LNCaP clone FGC (cell line): ENCODE data around the gene ZSCAN21.

ENCODE experiments used
- DNase-seq: peaks from one replicate; pipeline ENCODE4 v3.0.0-alpha.2; 2011; ENCODE audit warnings: low read depth
- H3K4me3 ChIP-seq: 2 replicates; pipeline ENCODE4 v1.5.1; 2011; ENCODE audit warnings: mild to moderate bottlenecking, low read depth, low read length, control low read depth
- CTCF ChIP-seq: IDR thresholded peaks from 2 replicates; pipeline ENCODE4 v1.5.1; 2012; ENCODE audit warnings: mild to moderate bottlenecking; ENCODE audit not compliant: control insufficient read depth, insufficient read depth; ENCODE audit errors: extremely low read depth

Gene ZSCAN21

GRCh38 chr7:100017875-100018274, 31.7 kb upstream of the ZSCAN21 start:
- no peak for TF ChIP-seq CTCF
- DNase-seq = no peak
- H3K4me3 ChIP-seq = peak overlapping the region; percentile 92

- TF ChIP-seq CTCF = no peak
- H3K4me3 ChIP-seq = no peak overlapping the region
- DNase-seq = no peak
These were observed 29.7 kb upstream of the ZSCAN21 start for GRCh38 chr7:100019908-100020307.

GRCh38 chr7:100021297-100021696, 28.3 kb upstream of the ZSCAN21 start:
- no peak overlapping the region for H3K4me3 ChIP-seq
- TF ChIP-seq CTCF = no peak
- no peak for DNase-seq

GRCh38 chr7:100022621-100023020, 27.0 kb upstream of the ZSCAN21 start:
- DNase-seq = peak; percentile 83
- H3K4me3 ChIP-seq = 0 out of 2 replicates have a peak overlapping the region, but pooled peaks have one; percentile 5
- TF ChIP-seq CTCF = no peak

- no peak for DNase-seq
- no peak overlapping the region for H3K4me3 ChIP-seq
These were observed 26.0 kb upstream of the ZSCAN21 start for GRCh38 chr7:100023526-100023925.

GRCh38 chr7:100024020-100024619, 25.5 kb upstream of the ZSCAN21 start:
- no peak for TF ChIP-seq CTCF
- H3K4me3 ChIP-seq = no peak overlapping the region
- DNase-seq = no peak

More at GRCh38 chr7:100023526-100023925, 26.0 kb upstream of the ZSCAN21 start:
- TF ChIP-seq CTCF = no peak

- TF ChIP-seq CTCF = no peak
- no peak for DNase-seq
- no peak overlapping the region for H3K4me3 ChIP-seq
These were observed 22.4 kb upstream of the ZSCAN21 start for GRCh38 chr7:100027197-100027596.
